Urinary bladder (tissue), 4 donors: ENCODE data around the gene NMRK2. TPM values are rescaled to one million over a fixed set of nuclear protein-coding genes. Genes with fewer than 3 reads are reported as not detected.
"Not testable (repeated sequence)": the region's sequence is repeated elsewhere in the genome, so short reads cannot be mapped to it uniquely, and the experiment has no call there.

Source experiments
- DNase-seq: peaks from one replicate; pipeline ENCODE4 v3.0.0-alpha.2; 2015; ENCODE audit errors: extremely low spot score
- H3K27ac ChIP-seq: one replicate; pipeline ENCODE4 v1.5.1; 2013; ENCODE audit warnings: low read depth, mild to moderate bottlenecking, moderate library complexity
- H3K36me3 ChIP-seq: one replicate; pipeline ENCODE4 v1.6.1; 2013; ENCODE audit warnings: mild to moderate bottlenecking, moderate library complexity; ENCODE audit not compliant: insufficient read depth
- H3K4me1 ChIP-seq: one replicate; pipeline ENCODE4 v1.6.1; 2013; ENCODE audit warnings: mild to moderate bottlenecking, moderate library complexity; ENCODE audit not compliant: insufficient read depth
- H3K4me3 ChIP-seq: one replicate; pipeline ENCODE4 v1.5.1; 2013; ENCODE audit warnings: low read depth, low read length
- WGBS: extraction: QIAGEN DNeasy Blood & Tissue Kit; methylation state at CpG from one replicate; pipeline ENCODE4 v1.1.7; 2013; 5-methylcytosine and 5-hydroxymethylcytosine counted together
- polyA plus RNA-seq: library from polyadenylated mRNA; stranded (reverse); fragments of 200-250 nt; gene quantifications from one replicate; pipeline ENCODE4 v1.2.3, GENCODE V29; 2013
- total RNA-seq: library from RNA; depleted of rRNA; stranded (reverse); fragments of >200 nt; gene quantifications from one replicate; pipeline ENCODE4 v1.2.3, GENCODE V29; 2014
- donor health status: healthy with polysubstance abuse.
- donor health status: healthy.

The NMRK2 gene
- total and polyA plus RNA-seq, 2 donors, result 0.67 to 1.3 TPM

GRCh38 chr19:3910105-3910504, 22.8 kb upstream of the NMRK2 start:
- Histone ChIP-seq H3K36me3 (no peaks in the 10 kb centered on the region), H3K27ac (no peak overlapping the region), H3K4me3 (no peak overlapping the region), H3K4me1 (no peaks in the 10 kb centered on the region)
- WGBS, result 95% methylated on average over 1 of the region's 1 CpG
- DNase-seq, result no peak

- H3K36me3 ChIP-seq, result no peaks in the 10 kb centered on the region
- no peaks in the 10 kb centered on the region for H3K4me1 ChIP-seq
- no peak overlapping the region for H3K4me3 ChIP-seq
- H3K27ac ChIP-seq, result no peak overlapping the region
- no peak for DNase-seq
- WGBS, result 80% methylated on average over 9 of the region's 9 CpGs
Observed at GRCh38 chr19:3914199-3914598, 18.7 kb upstream of the NMRK2 start.

GRCh38 chr19:3916033-3916432, 16.8 kb upstream of the NMRK2 start:
- Histone ChIP-seq H3K4me1 (no peaks in the 10 kb centered on the region), H3K27ac (no peak overlapping the region), H3K36me3 (no peaks in the 10 kb centered on the region), H3K4me3 (no peak overlapping the region)
- 91% methylated on average over 5 of the region's 5 CpGs for WGBS
- no peak for DNase-seq

GRCh38 chr19:3919793-3920192, 13.1 kb upstream of the NMRK2 start:
- 93% methylated on average over 8 of the region's 8 CpGs for WGBS
- Histone ChIP-seq H3K36me3 (no peaks in the 10 kb centered on the region), H3K27ac (no peak overlapping the region), H3K4me3 (no peak overlapping the region), H3K4me1 (no peaks in the 10 kb centered on the region)
- DNase-seq, result no peak

GRCh38 chr19:3923096-3923758, 9.6 kb upstream of the NMRK2 start:
- H3K4me1 ChIP-seq, result no peaks in the 10 kb centered on the region
- H3K27ac ChIP-seq, result no peak overlapping the region
- H3K4me3 ChIP-seq, result no peak overlapping the region
- H3K36me3 ChIP-seq, result no peaks in the 10 kb centered on the region
- no peak for DNase-seq

GRCh38 chr19:3923912-3924311, 9.0 kb upstream of the NMRK2 start:
- no peak overlapping the region for H3K4me3 ChIP-seq
- no peak for DNase-seq
- no peaks in the 10 kb centered on the region for H3K4me1 ChIP-seq
- WGBS, result 71% methylated on average over 1 of the region's 1 CpG
- H3K36me3 ChIP-seq, result no peaks in the 10 kb centered on the region
- no peak overlapping the region for H3K27ac ChIP-seq

GRCh38 chr19:3931041-3931440, 1.8 kb upstream of the NMRK2 start:
- DNase-seq, result no peak
- no peak overlapping the region for H3K4me3 ChIP-seq
- H3K4me1 ChIP-seq, result no peaks in the 10 kb centered on the region
- no peaks in the 10 kb centered on the region for H3K36me3 ChIP-seq
- no peak overlapping the region for H3K27ac ChIP-seq
- 73% methylated on average over 8 of the region's 8 CpGs for WGBS

- H3K4me3 ChIP-seq, result no peak overlapping the region
- no peaks in the 10 kb centered on the region for H3K36me3 ChIP-seq
- 85% methylated on average over 27 of the region's 29 CpGs for WGBS
- no peaks in the 10 kb centered on the region for H3K4me1 ChIP-seq
- H3K27ac ChIP-seq, result no peak overlapping the region
- DNase-seq, result no peak
Observed at GRCh38 chr19:3936506-3937442, 3.9 kb downstream of the NMRK2 start.

GRCh38 chr19:3938300-3938950, 5.6 kb downstream of the NMRK2 start:
- H3K27ac ChIP-seq, H3K4me3 ChIP-seq, H3K4me1 ChIP-seq, DNase-seq, H3K36me3 ChIP-seq: not testable (repeated sequence)
- 93% methylated on average over 22 of the region's 22 CpGs for WGBS

- Histone ChIP-seq H3K36me3 (no peaks in the 10 kb centered on the region), H3K4me3 (no peak overlapping the region), H3K4me1 (no peaks in the 10 kb centered on the region), H3K27ac (no peak overlapping the region)
- no peak for DNase-seq
- WGBS, result 77% methylated on average over 8 of the region's 8 CpGs
Observed at GRCh38 chr19:3942790-3943409, 10.0 kb downstream of the NMRK2 start.

- WGBS, result 78% methylated on average over 11 of the region's 11 CpGs
- no peak for DNase-seq
- Histone ChIP-seq H3K36me3 (no peaks in the 10 kb centered on the region), H3K27ac (no peak overlapping the region), H3K4me1 (no peaks in the 10 kb centered on the region), H3K4me3 (no peak overlapping the region)
Observed at GRCh38 chr19:3944018-3944721, 11.3 kb downstream of the NMRK2 start.

- no peak overlapping the region for H3K27ac ChIP-seq
- 51% methylated on average over 2 of the region's 2 CpGs for WGBS
- H3K4me3 ChIP-seq, result no peak overlapping the region
- no peaks in the 10 kb centered on the region for H3K36me3 ChIP-seq
- H3K4me1 ChIP-seq, result no peaks in the 10 kb centered on the region
- no peak for DNase-seq
Observed at GRCh38 chr19:3945838-3946237, 13.0 kb downstream of the NMRK2 start.

GRCh38 chr19:3947316-3947933, 14.6 kb downstream of the NMRK2 start:
- 86% methylated on average over 15 of the region's 15 CpGs for WGBS
- not testable (repeated sequence) for H3K36me3 ChIP-seq, H3K27ac ChIP-seq, H3K4me1 ChIP-seq, H3K4me3 ChIP-seq, DNase-seq
